Gastrocnemius medialis (tissue), 4 donors: Measurements from ENCODE around the gene ROBO1.

Experiments used
- CTCF ChIP-seq, 5 experiments: fragments of 450-650 bp in 3 of 5; fragments of 200-600 bp in 2 of 5; sonication (generic) in 2 of 5; IDR thresholded peaks in 4 of 5; conservative IDR thresholded peaks in 1 of 5; 1 replicate in 4 of 5; 2 replicates in 1 of 5; pipeline ENCODE4 v1.5.1; 2016 to 2019; ENCODE audit warnings: antibody characterized with exemption in 5 of 5, mild to moderate bottlenecking in 3 of 5, moderate library complexity in 3 of 5
- POLR2A ChIP-seq, 2 donors: fragments of 450-650 bp; IDR thresholded peaks; one replicate each; pipeline ENCODE4 v1.6.1; 2017; ENCODE audit warnings: antibody characterized with exemption in 2 of 2, mild to moderate bottlenecking in 2 of 2, moderate library complexity in 2 of 2

DNA sequence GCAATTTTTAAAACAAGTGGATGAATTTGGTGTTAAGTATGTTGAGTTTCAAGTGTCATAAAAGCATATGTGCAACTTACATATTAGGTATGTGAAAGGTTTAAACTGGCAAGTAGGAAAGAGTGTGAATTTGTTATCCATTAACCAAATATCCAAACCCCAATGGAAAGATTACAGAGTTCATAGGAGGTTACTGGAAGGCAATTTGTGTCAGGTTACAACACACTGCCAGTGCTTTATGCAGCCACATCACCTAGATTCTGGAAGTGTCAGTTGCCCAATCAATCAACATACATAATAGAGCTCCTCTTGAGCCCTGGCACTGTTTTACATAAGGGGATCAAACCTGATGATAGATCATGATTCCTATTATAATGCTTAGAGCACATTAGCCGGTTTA is 261.0 kb downstream of the ROBO1 start:
- TF ChIP-seq CTCF (IDR thresholded peaks at IDR 0.05 in 4 of 5, conservative IDR thresholded peaks at IDR 0.05 in 1 of 5) (no peak), POLR2A (IDR thresholded peaks at IDR 0.05) (no peak)
